Chondrocyte (in vitro differentiated cells): ENCODE data around the gene CACNA1S. TPM values are rescaled to one million over a fixed set of nuclear protein-coding genes. Genes with fewer than 3 reads are reported as not detected.

Source experiments
- DNase-seq: peaks from one replicate; pipeline ENCODE4 v3.0.0; 2021; ENCODE audit warnings: mixed read lengths, low spot score
- H3K27ac Mint-ChIP-seq: one replicate; pipeline ENCODE4 v1.8.0; 2021; ENCODE audit warnings: mild to moderate bottlenecking, moderate library complexity, mixed read lengths; ENCODE audit not compliant: unreplicated experiment
- H3K27me3 Mint-ChIP-seq: 2 replicates; pipeline ENCODE4 v1.8.0; 2021; ENCODE audit warnings: low read depth, mixed read lengths
- H3K36me3 Mint-ChIP-seq: 2 replicates; pipeline ENCODE4 v1.8.0; 2021; ENCODE audit warnings: low read depth, mixed read lengths
- H3K4me1 Mint-ChIP-seq: 2 replicates; pipeline ENCODE4 v1.8.0; 2021; ENCODE audit warnings: low read depth, mild to moderate bottlenecking, mixed read lengths
- H3K4me3 Mint-ChIP-seq: one replicate; pipeline ENCODE4 v1.8.0; 2021; ENCODE audit warnings: mild to moderate bottlenecking, moderate library complexity, mixed read lengths; ENCODE audit not compliant: unreplicated experiment
- H3K9me3 Mint-ChIP-seq: 2 replicates; pipeline ENCODE4 v1.8.0; 2021; ENCODE audit warnings: low read depth, mixed read lengths
- CTCF ChIP-seq: fragments of 200-600 bp; sonication (generic); IDR thresholded peaks from 2 replicates; pipeline ENCODE4 v1.5.0; 2021; ENCODE audit warnings: antibody characterized with exemption, mild to moderate bottlenecking, moderate library complexity
- total RNA-seq: library from RNA; stranded (reverse); gene quantifications from 3 replicates; pipeline ENCODE4 v1.2.1, GENCODE V29; 2021

Gene CACNA1S
- total RNA-seq, 1 donor from 2014 or later, result 0.40 TPM

DNA sequence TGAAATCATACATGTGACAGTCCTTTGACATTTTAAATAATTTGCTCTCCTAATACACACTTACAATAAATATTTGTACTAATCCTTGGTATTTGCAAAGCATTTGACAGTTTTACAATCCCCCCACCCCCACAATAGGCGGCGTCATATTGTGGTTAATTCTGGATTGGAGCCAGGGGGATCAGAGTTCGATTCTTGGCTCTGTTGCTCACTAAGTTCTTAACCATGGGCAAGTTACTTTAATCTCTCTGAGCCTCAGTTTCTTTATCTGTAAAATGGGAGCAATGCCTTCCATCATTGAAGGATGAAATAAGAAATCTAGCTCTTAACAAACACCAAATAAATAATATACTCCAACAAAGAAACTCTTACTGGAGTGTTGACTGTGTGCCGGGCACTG lies 23.8 kb downstream of the CACNA1S start:
- H3K27me3 Mint-ChIP-seq, result peaks cover 8% of the 10 kb centered on the region

DNA sequence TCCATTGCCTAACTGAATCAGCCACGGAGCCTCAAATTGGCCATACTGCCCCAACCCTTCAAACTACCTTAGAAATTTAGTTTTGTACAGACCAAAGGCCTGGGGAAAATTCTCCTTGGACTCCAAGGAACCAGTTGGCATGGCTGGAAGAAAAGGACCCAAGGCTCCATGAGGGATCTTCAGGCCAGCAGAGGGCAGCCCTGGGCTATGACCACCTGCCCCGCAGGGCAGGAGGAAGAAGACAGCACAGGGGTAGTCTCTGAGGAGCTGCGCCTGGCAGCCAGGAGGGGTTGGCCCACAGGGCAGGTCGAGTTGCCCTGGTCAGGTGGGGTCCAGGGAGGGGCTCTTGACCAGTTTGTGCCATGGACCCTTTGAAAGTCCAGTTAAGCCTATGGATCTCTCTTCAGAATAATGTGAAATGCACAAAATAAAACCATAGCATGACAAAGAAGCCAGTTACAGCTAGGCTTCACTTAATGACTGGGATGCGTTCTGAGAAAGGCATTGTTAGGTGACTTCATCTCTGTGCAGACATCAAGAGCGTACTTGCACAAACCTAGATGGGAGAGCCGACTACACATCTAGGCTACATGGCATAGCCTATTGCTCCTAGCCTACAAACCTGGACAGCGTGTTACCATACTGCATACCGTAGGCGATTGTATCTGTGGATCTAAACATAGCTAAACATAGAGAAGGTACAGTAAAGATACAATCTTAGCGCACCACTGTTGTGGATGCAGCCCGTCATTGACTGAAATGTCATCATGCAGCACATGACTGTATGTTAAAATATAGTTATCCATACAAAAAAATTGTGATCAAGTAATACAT lies 26.1 kb downstream of the CACNA1S start:
- Mint-ChIP-seq H3K9me3 (no peaks in the 10 kb centered on the region), H3K4me3 (no peak overlapping the region), H3K36me3 (no peaks in the 10 kb centered on the region), H3K27ac (no peak overlapping the region), H3K4me1 (peaks cover 18% of the 10 kb centered on the region), H3K27me3 (peaks cover 13% of the 10 kb centered on the region)
- no peak for DNase-seq
- peak; percentile 77 for TF ChIP-seq CTCF

More for the DNA sequence above, 23.8 kb downstream of the CACNA1S start:
- Mint-ChIP-seq H3K4me1 (peaks cover 25% of the 10 kb centered on the region), H3K36me3 (no peaks in the 10 kb centered on the region), H3K27ac (no peak overlapping the region), H3K9me3 (no peaks in the 10 kb centered on the region), H3K4me3 (no peak overlapping the region)
- no peak for DNase-seq
- no peak for TF ChIP-seq CTCF

- Mint-ChIP-seq H3K27ac (no peak overlapping the region), H3K4me1 (peaks cover 3% of the 10 kb centered on the region)
- no peak for TF ChIP-seq CTCF
Measured at GRCh38 chr1:201084295-201084694, 27.9 kb downstream of the CACNA1S start.

GRCh38 chr1:201083741-201084140 lies 28.5 kb downstream of the CACNA1S start:
- peaks cover 16% of the 10 kb centered on the region for H3K27me3 Mint-ChIP-seq
- no peak overlapping the region for H3K27ac Mint-ChIP-seq
- no peak for DNase-seq
- H3K36me3 Mint-ChIP-seq, result no peaks in the 10 kb centered on the region
- no peak for TF ChIP-seq CTCF
- H3K4me3 Mint-ChIP-seq, result no peak overlapping the region
- H3K4me1 Mint-ChIP-seq, result no peaks in the 10 kb centered on the region
- H3K9me3 Mint-ChIP-seq, result no peaks in the 10 kb centered on the region

More at GRCh38 chr1:201084295-201084694, 27.9 kb downstream of the CACNA1S start:
- no peak for DNase-seq
- no peaks in the 10 kb centered on the region for H3K36me3 Mint-ChIP-seq
- peaks cover 15% of the 10 kb centered on the region for H3K27me3 Mint-ChIP-seq
- no peaks in the 10 kb centered on the region for H3K9me3 Mint-ChIP-seq
- no peak overlapping the region for H3K4me3 Mint-ChIP-seq

- DNase-seq, result no peak
- Mint-ChIP-seq H3K27me3 (peaks cover 16% of the 10 kb centered on the region), H3K36me3 (no peaks in the 10 kb centered on the region), H3K4me3 (no peak overlapping the region), H3K4me1 (no peaks in the 10 kb centered on the region), H3K27ac (no peak overlapping the region), H3K9me3 (no peaks in the 10 kb centered on the region)
- TF ChIP-seq CTCF, result peak; percentile 10
Measured at GRCh38 chr1:201080135-201080534, 32.1 kb downstream of the CACNA1S start.
